NCI-H128 (cell line): ENCODE data around the gene SYNPO.

Experiments used
- DNase-seq: peaks from one replicate; lab custom pipeline; 2025; ENCODE audit not compliant: unreplicated experiment; lab: John Stamatoyannopoulos, UW

The SYNPO gene

DNA sequence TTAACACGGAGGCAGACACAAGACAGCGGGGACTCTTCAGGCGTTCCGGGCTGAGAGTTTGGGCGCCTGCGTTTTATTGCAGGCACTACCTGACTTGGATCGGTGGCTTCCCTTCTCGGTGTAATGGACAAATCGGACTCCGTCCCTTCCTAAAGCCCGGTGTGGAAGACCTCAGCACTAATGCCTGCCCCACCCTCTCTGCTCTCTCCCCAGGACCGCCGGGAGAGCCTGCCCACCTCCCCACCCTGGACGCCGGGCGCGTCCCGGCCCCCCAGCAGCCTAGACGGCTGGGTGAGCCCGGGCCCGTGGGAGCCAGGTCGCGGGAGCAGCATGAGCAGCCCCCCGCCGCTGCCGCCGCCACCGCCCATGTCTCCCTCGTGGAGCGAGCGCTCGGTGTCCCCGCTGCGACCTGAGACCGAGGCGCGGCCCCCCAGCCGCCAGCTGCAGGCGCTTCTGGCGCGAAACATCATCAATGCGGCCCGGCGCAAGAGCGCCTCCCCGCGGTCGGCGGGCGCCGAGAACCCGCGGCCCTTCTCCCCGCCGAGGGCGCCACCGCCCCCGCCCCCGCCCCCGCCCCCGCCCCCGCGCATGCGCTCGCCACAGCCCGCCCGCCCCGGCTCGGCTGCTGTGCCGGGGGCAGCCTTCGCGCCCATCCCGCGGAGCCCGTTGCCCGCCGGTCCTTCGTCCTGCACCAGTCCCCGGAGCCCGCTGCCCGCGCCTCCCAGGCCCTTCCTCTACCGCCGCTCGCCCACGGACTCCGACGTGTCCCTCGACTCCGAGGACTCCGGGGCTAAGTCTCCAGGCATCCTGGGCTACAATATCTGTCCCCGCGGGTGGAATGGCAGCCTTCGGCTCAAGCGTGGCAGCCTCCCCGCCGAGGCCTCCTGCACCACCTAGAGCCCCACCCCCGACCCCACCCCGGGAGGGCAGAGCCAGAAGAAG lies 16.0 kb downstream of the SYNPO start:
- peak; percentile 44 for DNase-seq

DNA sequence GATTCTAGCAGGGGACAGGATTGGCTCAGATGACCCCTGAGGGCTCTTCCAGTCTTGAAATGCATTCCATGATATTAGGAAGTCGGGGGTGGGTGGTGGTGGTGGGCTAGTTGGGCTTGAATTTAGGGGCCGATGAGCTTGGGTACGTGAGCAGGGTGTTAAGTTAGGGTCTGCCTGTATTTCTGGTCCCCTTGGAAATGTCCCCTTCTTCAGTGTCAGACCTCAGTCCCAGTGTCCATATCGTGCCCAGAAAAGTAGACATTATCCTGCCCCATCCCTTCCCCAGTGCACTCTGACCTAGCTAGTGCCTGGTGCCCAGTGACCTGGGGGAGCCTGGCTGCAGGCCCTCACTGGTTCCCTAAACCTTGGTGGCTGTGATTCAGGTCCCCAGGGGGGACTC lies 17.7 kb downstream of the SYNPO start:
- DNase-seq, result no peak

DNA sequence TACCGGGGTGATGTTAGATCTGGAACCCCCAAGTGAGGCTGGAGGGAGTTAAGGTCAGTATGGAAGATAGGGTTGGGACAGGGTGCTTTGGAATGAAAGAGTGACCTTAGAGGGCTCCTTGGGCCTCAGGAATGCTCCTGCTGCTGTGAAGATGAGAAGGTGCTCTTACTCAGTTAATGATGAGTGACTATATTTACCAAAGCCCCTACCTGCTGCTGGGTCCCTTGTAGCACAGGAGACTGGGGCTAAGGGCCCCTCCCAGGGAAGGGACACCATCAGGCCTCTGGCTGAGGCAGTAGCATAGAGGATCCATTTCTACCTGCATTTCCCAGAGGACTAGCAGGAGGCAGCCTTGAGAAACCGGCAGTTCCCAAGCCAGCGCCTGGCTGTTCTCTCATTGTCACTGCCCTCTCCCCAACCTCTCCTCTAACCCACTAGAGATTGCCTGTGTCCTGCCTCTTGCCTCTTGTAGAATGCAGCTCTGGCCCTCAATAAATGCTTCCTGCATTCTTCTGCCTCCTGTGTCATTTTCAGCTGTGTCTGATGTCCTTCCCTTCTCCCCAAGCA lies 18.3 kb downstream of the SYNPO start:
- no peak for DNase-seq

- DNase-seq, result no peak
Observed at GRCh38 chr5:150659360-150660107, 19.1 kb downstream of the SYNPO start.

- no peak for DNase-seq
Observed at GRCh38 chr5:150660108-150660831, 19.8 kb downstream of the SYNPO start.

DNA sequence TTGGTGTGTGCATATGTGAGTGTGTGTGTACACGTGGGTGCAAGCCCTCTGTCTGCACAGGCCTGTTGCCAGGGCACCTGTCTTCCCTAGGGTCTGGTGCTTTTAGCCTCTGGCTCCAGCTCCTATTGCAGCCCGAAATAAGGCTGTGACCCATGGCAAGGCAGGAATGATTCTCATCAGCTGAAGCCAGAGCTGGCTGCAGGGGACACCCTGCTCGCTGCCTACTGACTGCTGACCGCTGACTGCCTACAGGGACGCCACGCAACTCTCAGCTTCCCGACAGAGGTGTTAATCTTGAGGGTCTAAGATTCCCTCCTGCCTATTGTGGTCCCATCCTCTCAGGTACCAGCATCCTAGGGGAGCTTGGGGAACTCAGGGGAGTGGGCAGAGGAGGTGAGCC lies 20.6 kb downstream of the SYNPO start, which contains the start of gene MYOZ3:
MYOZ3 (plus strand) TSS at position 166 of the 400 bp plus-strand sequence. CDS start 1,691 bp downstream, outside the sequence.
- DNase-seq, result no peak

GRCh38 chr5:150661821-150662596 lies 21.5 kb downstream of the SYNPO start:
- no peak for DNase-seq

- no peak for DNase-seq
Observed at GRCh38 chr5:150662731-150663516, 22.5 kb downstream of the SYNPO start.

DNA sequence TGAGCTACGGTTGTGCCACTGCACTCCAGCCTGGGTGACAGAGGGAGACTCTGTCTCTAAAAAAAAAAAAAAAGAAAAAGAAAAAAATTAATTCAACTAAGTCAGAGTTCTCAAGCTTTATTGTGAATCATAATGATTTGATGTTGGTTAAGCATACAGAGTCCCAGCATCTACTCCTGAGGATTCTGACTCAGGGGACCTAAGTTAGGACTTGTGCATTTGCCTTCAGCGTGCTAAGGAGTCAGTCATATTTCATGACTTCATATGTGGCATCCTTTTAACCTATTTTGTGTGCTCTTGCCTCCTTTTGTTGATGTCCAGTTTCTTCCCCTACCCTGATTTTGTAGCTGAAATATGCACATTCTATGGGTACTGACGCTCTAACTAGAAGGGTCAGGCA lies 23.5 kb downstream of the SYNPO start:
- DNase-seq, result no peak

DNA sequence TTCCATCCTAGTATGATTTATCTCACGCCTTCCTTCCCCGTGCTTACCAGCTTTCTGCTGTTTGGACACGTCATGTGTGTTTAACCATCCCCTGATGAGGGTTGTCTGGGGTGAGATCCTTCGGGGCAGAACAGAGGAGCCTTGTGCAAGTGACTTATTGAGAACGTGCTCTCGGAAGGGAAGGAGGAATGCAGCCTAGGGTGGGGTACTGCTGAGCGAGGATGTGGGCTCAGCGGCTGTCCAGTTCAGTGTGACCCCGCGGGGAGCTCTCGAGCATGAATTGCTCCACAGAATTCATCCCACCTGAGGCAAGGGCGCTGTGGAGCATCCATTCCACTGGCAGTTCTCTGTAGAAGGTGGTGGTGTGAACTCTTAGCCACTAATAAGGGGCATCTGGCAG lies 24.6 kb downstream of the SYNPO start:
- DNase-seq, result no peak

DNA sequence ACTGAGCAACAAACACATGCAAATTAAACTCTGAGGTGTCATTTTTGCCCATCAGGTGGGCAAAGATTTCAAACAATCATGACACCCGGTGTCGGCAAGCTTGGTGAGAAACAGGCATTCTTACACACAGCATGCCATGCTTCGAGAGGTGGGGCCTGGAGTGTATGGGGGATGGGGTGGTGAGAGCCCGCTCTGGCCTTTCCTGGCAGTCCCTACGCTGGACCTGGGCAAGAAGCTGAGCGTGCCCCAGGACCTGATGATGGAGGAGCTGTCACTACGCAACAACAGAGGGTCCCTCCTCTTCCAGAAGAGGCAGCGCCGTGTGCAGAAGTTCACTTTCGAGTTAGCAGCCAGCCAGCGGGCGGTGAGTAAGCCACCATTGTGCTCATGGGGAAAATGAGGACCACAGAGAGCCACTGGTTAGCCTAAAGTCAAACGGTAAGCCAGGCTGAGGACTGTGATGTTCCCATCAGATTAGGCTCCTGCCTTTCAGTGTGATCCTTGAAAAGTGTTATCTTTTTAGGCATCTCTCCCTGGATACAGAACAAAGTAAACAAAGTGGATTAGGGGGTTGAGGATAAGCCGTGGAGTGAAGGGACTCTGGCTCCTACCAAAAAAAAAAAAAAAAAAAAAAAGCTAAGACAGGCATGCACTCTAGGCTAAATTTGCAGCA lies 30.0 kb downstream of the SYNPO start:
- DNase-seq, result no peak

DNA sequence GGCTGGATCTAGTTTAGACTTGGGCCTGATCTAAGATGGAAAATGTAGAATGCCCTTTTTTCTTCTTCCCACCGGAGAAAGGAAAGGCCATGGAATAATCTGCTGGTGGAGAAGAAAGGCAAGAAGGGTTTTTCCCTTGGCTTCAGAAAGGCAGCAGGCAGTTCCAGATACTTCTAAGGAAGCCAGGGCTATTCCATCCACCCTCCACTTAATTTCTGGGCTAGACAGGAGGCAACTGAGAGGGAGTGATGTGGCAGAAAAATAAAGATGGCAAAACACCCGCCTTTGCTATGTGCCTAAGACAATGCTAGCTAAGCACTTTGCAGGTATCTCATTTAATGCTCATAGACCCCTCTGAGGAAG lies 30.5 kb downstream of the SYNPO start:
- no peak for DNase-seq

DNA sequence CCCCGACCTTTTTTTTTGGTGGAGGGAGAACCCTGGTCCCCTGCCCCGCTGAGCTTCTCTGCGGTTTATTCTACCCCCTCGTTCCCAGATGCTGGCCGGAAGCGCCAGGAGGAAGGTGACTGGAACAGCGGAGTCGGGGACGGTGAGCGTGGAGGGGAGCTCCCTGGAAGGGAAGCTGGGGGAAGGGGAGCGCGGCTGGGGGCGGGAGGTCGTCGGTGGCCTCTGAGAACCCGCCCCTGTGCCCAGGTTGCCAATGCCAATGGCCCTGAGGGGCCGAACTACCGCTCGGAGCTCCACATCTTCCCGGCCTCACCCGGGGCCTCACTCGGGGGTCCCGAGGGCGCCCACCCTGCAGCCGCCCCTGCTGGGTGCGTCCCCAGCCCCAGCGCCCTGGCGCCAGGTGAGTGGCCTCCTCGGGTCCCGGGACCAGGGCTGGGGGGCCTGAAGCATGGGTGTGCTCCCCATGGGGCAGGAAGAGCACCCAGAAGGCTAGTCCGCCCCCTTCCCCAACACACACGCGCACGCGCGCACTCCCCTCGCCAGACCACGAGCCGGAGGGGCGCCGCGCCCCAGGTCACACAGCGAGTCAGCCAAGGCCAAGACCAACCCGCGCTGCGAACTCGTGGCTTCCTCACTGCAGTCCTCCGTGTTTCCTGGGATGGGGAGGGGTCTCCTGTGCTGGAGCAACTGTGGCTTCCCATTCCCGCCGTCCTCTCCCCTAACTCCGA lies 31.2 kb downstream of the SYNPO start:
- no peak for DNase-seq

DNA sequence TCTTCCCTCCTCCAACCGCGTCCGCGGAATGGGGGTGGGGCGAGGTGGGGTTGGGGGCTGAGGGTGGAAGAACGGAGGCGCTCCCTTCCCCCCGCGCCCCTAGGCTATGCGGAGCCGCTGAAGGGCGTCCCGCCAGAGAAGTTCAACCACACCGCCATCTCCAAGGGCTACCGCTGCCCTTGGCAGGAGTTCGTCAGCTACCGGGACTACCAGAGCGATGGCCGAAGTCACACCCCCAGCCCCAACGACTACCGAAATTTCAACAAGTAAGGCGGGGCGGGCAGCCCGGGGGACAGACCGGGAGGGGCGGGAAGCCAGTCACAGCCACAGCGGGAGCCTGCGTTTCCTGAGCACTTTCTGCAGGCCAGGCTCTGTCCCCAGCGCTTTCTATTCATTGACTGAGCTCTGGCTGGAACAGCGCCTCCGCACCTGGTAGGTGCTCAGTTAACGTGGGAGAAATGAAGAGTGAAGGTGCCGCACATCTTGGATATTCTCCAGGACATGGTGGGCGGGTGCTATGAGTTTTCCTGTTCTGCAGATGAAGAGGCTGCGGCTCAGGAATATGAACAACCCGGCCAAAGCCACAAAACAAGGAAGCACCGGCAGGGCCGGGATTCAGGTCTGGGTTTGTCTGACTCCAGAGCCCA lies 31.9 kb downstream of the SYNPO start:
- DNase-seq, result no peak

DNA sequence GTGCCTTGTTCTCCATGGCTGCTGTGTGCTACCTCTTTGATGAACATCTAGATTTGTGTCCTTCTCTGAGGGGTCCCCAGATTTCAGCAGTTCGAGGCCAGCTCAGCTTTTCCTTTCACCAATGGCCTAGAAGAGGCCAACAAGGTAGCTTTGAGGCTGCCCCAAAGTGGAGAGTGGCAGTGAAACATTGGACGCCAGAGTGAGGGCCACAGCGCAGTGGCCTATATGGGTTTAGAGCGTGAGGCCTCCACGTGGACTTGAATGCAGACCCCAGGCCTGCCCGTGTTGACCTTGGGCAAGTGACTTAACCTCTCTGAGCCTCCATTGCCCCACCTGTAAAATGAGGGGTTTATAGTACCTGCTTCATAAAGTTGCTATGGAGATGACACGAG lies 32.4 kb downstream of the SYNPO start:
- DNase-seq, result no peak

DNA sequence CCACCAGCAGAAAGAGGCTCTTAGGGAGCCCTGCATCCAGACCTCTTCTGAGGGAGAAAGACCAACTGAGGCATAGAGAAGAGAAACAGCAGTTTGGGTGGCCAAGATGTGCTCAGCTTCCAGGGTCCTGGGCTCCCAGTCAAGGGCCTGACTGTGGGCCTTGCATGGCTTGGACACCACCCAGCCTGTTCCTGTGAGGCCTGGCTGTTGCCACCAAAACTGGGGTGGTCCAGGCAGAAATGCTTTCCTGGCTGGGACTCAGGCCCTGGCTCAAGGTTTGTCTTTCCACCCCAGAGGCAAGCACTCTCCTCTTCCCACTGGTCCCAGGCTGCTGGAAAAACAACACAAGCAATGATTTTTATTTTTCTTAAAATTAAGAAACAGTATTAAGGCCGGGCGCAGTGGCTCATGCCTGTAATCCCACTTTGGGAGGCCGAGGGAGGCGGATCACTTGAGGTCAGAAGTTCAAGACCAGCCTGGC lies 33.9 kb downstream of the SYNPO start:
- no peak for DNase-seq

DNA sequence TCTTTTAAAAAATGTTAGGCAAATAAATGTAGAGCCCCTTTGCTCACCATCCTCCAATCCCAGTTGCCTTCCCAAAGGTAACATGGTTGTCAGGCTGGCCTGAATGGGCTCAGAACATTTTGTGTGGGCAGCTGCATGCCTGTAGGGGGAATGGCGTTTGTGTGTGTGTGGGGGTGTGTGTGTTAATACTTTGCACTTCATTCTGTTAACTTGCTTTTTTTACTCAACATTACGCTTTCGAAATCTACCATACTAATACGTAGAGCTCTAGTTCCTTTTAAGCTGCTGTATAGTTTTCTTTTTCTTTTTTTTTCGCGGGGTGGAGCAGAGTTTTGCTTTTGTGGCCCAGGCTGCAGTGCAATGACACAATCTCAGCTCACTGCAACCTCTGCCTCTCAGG lies 34.6 kb downstream of the SYNPO start:
- DNase-seq, result no peak

GRCh38 chr5:150676578-150676977 lies 36.1 kb downstream of the SYNPO start:
- DNase-seq, result no peak
